Ectodermal cell (in vitro differentiated cells): ENCODE results near the gene LDLRAD4.

Source experiments
- H3K27ac ChIP-seq: 2 replicates; pipeline ENCODE4 v1.7.0; 2013; ENCODE audit warnings: mild to moderate bottlenecking, low read depth, low read length; ENCODE audit not compliant: insufficient read depth, poor library complexity, severe bottlenecking
- H3K27me3 ChIP-seq: 2 replicates; pipeline ENCODE4 v1.7.0; 2013; ENCODE audit warnings: mild to moderate bottlenecking, low read length; ENCODE audit not compliant: insufficient read depth, control insufficient read depth, poor library complexity, severe bottlenecking
- H3K36me3 ChIP-seq: one replicate; pipeline ENCODE4 v1.7.0; 2013; ENCODE audit warnings: low read length; ENCODE audit not compliant: control insufficient read depth, insufficient read depth
- H3K4me1 ChIP-seq: one replicate; pipeline ENCODE4 v1.7.0; 2013; ENCODE audit warnings: low read length; ENCODE audit not compliant: control insufficient read depth, insufficient read depth
- H3K4me3 ChIP-seq: 2 replicates; pipeline ENCODE4 v1.7.0; 2013; ENCODE audit warnings: low read depth, low read length, control low read depth; ENCODE audit not compliant: insufficient read depth
- H3K9me3 ChIP-seq: 2 replicates; pipeline ENCODE4 v1.7.0; 2013; ENCODE audit warnings: mild to moderate bottlenecking, low read length, moderate library complexity; ENCODE audit not compliant: control insufficient read depth
- WGBS, 2 experiments: methylation state at CpG; one replicate each; pipeline ENCODE4 v1.1.7; 2013; ENCODE audit warnings: missing lambda C conversion rate in 2 of 2; 5-methylcytosine and 5-hydroxymethylcytosine counted together

The LDLRAD4 gene

DNA sequence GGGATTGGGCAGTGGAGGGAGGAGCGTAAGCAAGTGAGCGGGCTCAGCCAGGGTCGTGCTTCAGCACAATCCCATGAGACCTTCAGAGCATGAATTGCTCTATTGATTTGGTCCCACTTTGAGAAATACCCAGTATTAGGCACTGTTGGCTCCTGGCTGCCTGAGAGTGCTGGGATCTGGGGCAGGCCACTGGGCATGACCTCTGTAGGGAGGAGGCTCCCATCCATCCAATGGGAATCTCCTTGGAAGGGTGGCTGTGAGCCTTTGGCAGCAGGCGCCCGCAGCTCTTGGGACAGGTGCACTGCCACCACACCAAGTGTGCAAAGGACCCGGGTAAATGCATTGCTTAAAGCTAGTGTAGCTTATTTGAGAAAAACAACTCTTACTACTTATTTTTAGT, 137.5 kb downstream of the LDLRAD4 start:
- Histone ChIP-seq H3K4me3 (no peak overlapping the region), H3K27me3 (no peaks in the 10 kb centered on the region), H3K9me3 (no peaks in the 10 kb centered on the region), H3K4me1 (no peaks in the 10 kb centered on the region), H3K27ac (no peak overlapping the region), H3K36me3 (no peaks in the 10 kb centered on the region)
- 95 to 99% methylated on average over 5 of the region's 6 CpGs for WGBS, 2 experiments

DNA sequence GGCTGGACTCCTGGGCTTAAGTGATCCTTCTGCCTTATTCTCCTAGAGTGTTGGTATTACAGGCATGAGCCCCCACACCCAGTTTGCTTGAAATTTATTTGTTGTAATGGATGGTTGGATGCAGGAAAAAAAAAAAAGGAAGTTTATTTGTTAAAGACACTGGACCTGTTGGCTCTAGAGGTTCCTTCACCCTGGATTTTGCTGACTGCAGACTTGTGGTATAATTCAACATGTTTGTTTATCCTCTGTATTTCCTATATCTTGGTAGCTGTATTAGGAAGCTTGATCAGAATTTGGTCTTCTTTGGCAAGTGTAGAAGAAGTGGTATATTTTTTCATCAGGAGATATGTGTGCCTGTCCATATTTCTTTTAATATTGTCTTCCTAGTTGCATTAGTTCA, 138.7 kb downstream of the LDLRAD4 start:
- Histone ChIP-seq H3K4me3 (no peak overlapping the region), H3K36me3 (no peaks in the 10 kb centered on the region), H3K27me3 (no peaks in the 10 kb centered on the region), H3K4me1 (no peaks in the 10 kb centered on the region), H3K9me3 (no peaks in the 10 kb centered on the region), H3K27ac (no peak overlapping the region)

DNA sequence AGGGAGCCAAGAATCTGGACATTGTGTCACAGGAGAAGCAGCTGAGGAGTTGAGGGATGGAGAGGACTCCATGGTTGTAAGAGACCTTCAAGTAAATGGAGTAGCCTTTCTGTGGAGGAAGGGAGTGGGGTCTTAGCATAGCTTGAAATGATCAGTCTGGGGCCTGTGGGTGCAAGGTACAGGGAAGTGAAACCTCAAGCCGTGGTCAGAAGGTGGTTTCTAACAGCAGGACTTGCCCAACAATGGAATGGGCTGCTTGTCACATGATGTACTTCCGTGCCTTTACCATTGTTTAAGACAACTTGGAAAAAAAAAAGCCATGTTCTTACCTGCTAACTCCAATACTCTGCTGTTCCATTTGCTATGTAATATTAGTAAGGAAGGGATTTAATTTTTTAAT, 140.7 kb downstream of the LDLRAD4 start:
- Histone ChIP-seq H3K4me3 (no peak overlapping the region), H3K27me3 (no peaks in the 10 kb centered on the region), H3K27ac (no peak overlapping the region), H3K4me1 (no peaks in the 10 kb centered on the region), H3K9me3 (no peaks in the 10 kb centered on the region), H3K36me3 (no peaks in the 10 kb centered on the region)
- 93 to 100% methylated on average over 2 of the region's 2 CpGs for WGBS, 2 experiments

DNA sequence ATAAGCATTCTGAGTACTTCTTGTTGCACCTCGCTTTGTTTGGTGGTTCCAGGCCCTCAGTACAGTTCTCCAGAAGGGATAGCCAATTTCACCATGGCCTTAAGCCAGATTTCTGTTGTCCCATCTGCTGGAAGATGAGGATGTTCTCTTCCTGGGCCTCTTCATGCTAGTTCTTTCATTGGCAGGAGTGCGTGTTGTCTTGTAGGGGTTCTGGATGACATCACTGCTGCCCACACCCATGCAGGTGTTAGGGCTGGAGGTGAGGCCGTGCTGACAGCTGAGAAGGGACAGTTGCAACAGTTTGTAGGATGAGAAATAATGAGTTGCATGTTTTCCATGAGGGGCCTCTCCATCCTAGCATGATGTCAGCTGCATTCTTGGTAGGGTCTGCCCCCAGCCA, 142.9 kb downstream of the LDLRAD4 start:
- Histone ChIP-seq H3K4me3 (no peak overlapping the region), H3K36me3 (no peaks in the 10 kb centered on the region), H3K27me3 (peaks cover 6% of the 10 kb centered on the region), H3K27ac (no peak overlapping the region), H3K9me3 (no peaks in the 10 kb centered on the region), H3K4me1 (no peaks in the 10 kb centered on the region)
- 95 to 96% methylated on average over 3 of the region's 3 CpGs for WGBS, 2 experiments

DNA sequence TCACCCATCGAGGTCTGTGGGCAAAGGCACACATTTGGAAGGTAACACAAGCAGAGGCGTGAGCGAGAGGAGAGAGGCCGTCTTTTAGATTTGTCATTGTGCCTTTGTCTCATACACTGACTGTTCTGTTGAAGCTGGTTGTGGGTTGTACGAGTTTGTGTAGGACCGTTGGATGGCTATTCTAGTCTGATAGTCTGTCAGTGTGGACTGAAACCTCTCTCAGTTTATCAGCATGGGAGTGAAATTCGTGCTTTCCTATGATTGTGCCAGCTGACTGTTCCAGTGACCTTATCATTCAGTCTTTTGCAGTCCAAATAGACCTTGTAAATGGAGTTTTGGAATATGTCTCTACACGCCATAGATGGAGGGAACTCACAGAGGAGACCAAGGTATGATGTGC, 143.5 kb downstream of the LDLRAD4 start:
- no peak overlapping the region for H3K4me3 ChIP-seq
- no peaks in the 10 kb centered on the region for H3K36me3 ChIP-seq
- no peaks in the 10 kb centered on the region for H3K9me3 ChIP-seq
- no peak overlapping the region for H3K27ac ChIP-seq
- 86 to 87% methylated on average over 8 of the region's 8 CpGs for WGBS, 2 experiments
- peaks cover 7% of the 10 kb centered on the region for H3K27me3 ChIP-seq
- H3K4me1 ChIP-seq: no peaks in the 10 kb centered on the region

DNA sequence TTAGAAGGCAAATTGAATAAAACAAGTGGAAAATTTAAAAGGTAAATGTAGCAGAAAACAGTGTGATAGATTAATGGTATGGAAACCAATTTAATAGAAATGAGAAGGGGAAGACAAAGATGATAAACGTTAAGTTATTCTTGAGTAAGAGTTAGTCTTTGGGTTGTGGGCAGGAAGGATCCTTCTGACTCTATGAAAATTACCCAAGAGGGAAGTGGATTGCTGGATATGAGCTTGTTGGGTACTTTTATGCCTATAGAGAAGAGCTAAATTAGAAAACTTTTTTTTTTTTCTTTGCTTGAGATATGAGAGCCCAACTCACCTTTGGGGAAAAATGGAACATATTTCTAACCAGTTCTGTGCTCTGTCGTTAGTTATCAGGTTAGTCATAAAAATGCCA, 144.0 kb downstream of the LDLRAD4 start:
- peaks cover 11% of the 10 kb centered on the region for H3K27me3 ChIP-seq
- H3K9me3 ChIP-seq: no peaks in the 10 kb centered on the region
- no peaks in the 10 kb centered on the region for H3K4me1 ChIP-seq
- WGBS, 2 experiments: 94 to 97% methylated on average over 2 of the region's 2 CpGs
- H3K36me3 ChIP-seq: no peaks in the 10 kb centered on the region
- H3K4me3 ChIP-seq: no peak overlapping the region
- H3K27ac ChIP-seq: no peak overlapping the region

DNA sequence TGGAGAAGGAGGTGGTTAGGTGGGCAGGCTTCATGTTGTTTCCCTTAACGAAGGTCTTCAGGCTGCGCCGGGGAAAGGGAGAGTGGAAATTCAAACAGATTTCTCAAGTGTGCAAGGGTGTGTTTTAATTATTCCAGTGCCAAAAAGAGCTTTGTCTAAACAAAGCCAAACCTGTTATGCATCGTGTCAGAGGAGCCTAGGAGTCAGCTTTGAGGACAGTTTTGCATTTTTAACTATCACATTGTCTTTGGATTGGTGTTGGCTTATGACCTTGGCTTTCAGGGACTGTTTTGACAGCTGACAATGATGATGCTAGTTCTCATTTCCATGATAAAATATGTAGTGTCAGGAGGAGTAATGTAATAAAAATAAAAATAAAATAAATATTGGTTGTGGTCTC, 144.8 kb downstream of the LDLRAD4 start:
- 90 to 91% methylated on average over 4 of the region's 4 CpGs for WGBS, 2 experiments
- Histone ChIP-seq H3K9me3 (no peaks in the 10 kb centered on the region), H3K4me1 (no peaks in the 10 kb centered on the region), H3K27ac (no peak overlapping the region), H3K4me3 (no peak overlapping the region), H3K27me3 (peaks cover 11% of the 10 kb centered on the region), H3K36me3 (no peaks in the 10 kb centered on the region)

DNA sequence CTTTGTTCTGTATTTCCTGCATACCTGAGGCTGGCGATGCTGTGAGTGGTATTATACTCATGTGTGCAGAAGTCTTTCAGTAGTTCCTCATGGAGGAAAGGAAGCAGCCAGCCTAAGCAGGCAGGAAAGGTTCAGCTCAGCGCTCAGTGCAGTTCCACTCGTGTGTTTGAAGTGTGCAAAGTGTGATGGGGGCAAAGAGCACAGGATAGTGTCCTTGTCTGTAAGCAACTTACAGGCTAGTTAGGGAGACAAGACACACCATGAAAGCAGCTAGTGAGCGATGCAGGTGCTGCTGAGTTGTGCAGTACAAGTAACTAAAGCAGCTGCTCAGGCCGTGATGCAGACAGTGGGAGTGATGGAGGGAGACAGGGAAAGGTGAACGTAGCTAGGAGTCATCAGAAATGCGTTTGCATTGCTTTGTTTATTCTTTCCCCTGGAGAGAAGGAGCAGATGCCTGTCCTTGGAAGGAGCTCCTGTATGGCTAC, 146.2 kb downstream of the LDLRAD4 start:
- Histone ChIP-seq H3K27me3 (peaks cover 11% of the 10 kb centered on the region), H3K4me3 (no peak overlapping the region), H3K4me1 (no peaks in the 10 kb centered on the region), H3K9me3 (no peaks in the 10 kb centered on the region), H3K36me3 (no peaks in the 10 kb centered on the region), H3K27ac (no peak overlapping the region)
- 80 to 83% methylated on average over 7 of the region's 7 CpGs for WGBS, 2 experiments

DNA sequence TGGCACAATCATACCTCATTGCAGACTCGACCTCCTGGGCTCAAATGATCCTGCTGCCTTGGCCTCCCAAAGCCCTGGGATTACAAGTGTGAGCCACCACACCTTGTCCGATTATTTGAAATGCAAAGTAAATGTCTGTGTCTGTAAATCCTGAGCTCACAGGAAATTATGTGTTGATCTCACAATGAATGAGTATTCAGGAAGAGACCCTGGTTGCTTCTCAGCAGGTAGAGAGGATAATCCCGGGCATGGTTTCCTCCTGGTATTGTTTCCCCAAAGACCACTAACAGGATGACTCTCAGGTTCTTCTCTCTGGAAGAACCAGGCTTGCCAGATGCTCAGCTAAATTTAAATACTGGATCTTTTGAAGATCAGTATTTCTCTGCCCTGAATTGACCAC, 147.6 kb downstream of the LDLRAD4 start:
- WGBS, 2 experiments: 52 to 57% methylated on average over 3 of the region's 3 CpGs

DNA sequence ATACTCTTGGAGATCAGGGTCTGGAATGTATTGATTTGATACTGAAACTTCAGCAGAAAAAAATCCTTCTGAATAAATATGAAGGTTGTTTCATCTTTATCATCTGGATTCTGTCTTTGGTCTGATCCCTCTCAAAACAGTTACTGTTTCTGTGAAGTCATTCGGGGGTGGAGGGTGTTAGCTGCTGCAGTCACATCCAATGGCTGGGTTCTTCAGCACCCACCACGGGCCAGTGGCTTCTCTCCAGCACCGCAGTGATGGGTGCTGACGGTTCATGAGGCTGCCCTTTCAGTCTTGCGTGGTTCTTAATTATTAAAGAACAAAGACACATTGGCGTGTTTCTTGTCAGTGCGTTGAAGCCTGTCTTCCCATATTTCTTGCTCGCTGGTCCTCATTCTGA, 148.0 kb downstream of the LDLRAD4 start:
- Histone ChIP-seq H3K27me3 (peaks cover 11% of the 10 kb centered on the region), H3K4me3 (no peak overlapping the region), H3K36me3 (no peaks in the 10 kb centered on the region), H3K27ac (no peak overlapping the region), H3K9me3 (no peaks in the 10 kb centered on the region), H3K4me1 (no peaks in the 10 kb centered on the region)
- WGBS, 2 experiments: 92 to 94% methylated on average over 8 of the region's 8 CpGs

More for the DNA sequence above, 147.6 kb downstream of the LDLRAD4 start:
- H3K4me3 ChIP-seq: no peak overlapping the region
- no peaks in the 10 kb centered on the region for H3K9me3 ChIP-seq
- H3K27me3 ChIP-seq: peaks cover 11% of the 10 kb centered on the region
- no peaks in the 10 kb centered on the region for H3K36me3 ChIP-seq
- H3K27ac ChIP-seq: no peak overlapping the region
- H3K4me1 ChIP-seq: no peaks in the 10 kb centered on the region
